ENCODE results near the gene SMARCA4. TPM values are rescaled to one million over a fixed set of nuclear protein-coding genes. Genes with fewer than 3 reads are reported as not detected.

SMARCA4 gene
- total and polyA plus RNA-seq, 7 donors, result 22.5 to 73.9 (median 39.1) TPM

- intact Hi-C loops (cut with DNase I), result no loop called here
- H3K4me3 ChIP-seq, result no peak overlapping the region
- WGBS, 2 donors, result 93 to 95% methylated on average over 10 of the region's 10 CpGs
- H3K36me3 ChIP-seq, result peaks cover 15 to 87% (median 36%) of the 10 kb centered on the region in 4 donors
- H3K9me3 ChIP-seq, result no peaks in the 10 kb centered on the region
- H3K27ac ChIP-seq, result no peak overlapping the region
- no peak for DNase-seq
- H3K4me1 ChIP-seq, result no peaks in the 10 kb centered on the region
- no peak for TF ChIP-seq POLR2A (IDR thresholded peaks at IDR 0.05)
- TF ChIP-seq POLR2AphosphoS5 (IDR thresholded peaks at IDR 0.05), result no peak
- TF ChIP-seq CTCF (IDR thresholded peaks at IDR 0.05), result no peak
- TF ChIP-seq EP300 (IDR thresholded peaks at IDR 0.05), result no peak
- H3K27me3 ChIP-seq, result no peaks in the 10 kb centered on the region
Measured at GRCh38 chr19:10920288-10920655, 40.6 kb upstream of the SMARCA4 start.

- peaks cover 15 to 86% (median 35%) of the 10 kb centered on the region in 4 donors for H3K36me3 ChIP-seq
- no peak for TF ChIP-seq CTCF (IDR thresholded peaks at IDR 0.05)
- 85 to 88% methylated on average over 16 of the region's 16 CpGs for WGBS, 2 donors
- DNase-seq, result no peak
- H3K27ac ChIP-seq, result no peak overlapping the region
- H3K4me1 ChIP-seq, result no peaks in the 10 kb centered on the region
- H3K9me3 ChIP-seq, result no peaks in the 10 kb centered on the region
- intact Hi-C loops (cut with DNase I), result no loop called here
- H3K4me3 ChIP-seq, result no peak overlapping the region
- no peaks in the 10 kb centered on the region for H3K27me3 ChIP-seq
Measured at GRCh38 chr19:10920781-10921180, 40.0 kb upstream of the SMARCA4 start.

GRCh38 chr19:10921199-10921909 is 39.5 kb upstream of the SMARCA4 start:
- no peak overlapping the region for H3K27ac ChIP-seq
- H3K27me3 ChIP-seq, result no peaks in the 10 kb centered on the region
- H3K4me3 ChIP-seq, result no peak overlapping the region
- intact Hi-C loops (cut with DNase I), result no loop called here
- peaks cover 15 to 80% (median 34%) of the 10 kb centered on the region in 4 donors for H3K36me3 ChIP-seq
- DNase-seq, result no peak
- 91 to 92% methylated on average over 43 of the region's 43 CpGs for WGBS, 2 donors
- TF ChIP-seq EP300 (IDR thresholded peaks at IDR 0.05), result no peak
- H3K9me3 ChIP-seq, result no peaks in the 10 kb centered on the region
- H3K4me1 ChIP-seq, result no peaks in the 10 kb centered on the region

GRCh38 chr19:10921910-10922637 is 38.8 kb upstream of the SMARCA4 start:
- Histone ChIP-seq H3K4me1 (peaks cover 0 to 1% (median under 1%) of the 10 kb centered on the region in 4 donors), H3K4me3 (no peak overlapping the region), H3K27me3 (no peaks in the 10 kb centered on the region), H3K27ac (no peak overlapping the region), H3K36me3 (peaks cover 15 to 73% (median 32%) of the 10 kb centered on the region in 4 donors), H3K9me3 (no peaks in the 10 kb centered on the region)
- no peak for DNase-seq
- intact Hi-C loops (cut with DNase I), result no loop called here
- TF ChIP-seq EP300 (IDR thresholded peaks at IDR 0.05) (no peak), CTCF (IDR thresholded peaks at IDR 0.05) (no peak), POLR2AphosphoS5 (IDR thresholded peaks at IDR 0.05) (no peak)
- WGBS, 2 donors, result 79 to 82% methylated on average over 33 of the region's 33 CpGs

GRCh38 chr19:10922638-10923014 is 38.2 kb upstream of the SMARCA4 start:
- peaks cover 0 to 7% (median 5%) of the 10 kb centered on the region in 4 donors for H3K4me1 ChIP-seq
- no peak overlapping the region for H3K27ac ChIP-seq
- no peaks in the 10 kb centered on the region for H3K27me3 ChIP-seq
- no peak for DNase-seq
- 90 to 91% methylated on average over 13 of the region's 13 CpGs for WGBS, 2 donors
- peaks cover 15 to 73% (median 32%) of the 10 kb centered on the region in 4 donors for H3K36me3 ChIP-seq
- H3K4me3 ChIP-seq, result no peak overlapping the region
- intact Hi-C loops (cut with DNase I), result no loop called here
- no peaks in the 10 kb centered on the region for H3K9me3 ChIP-seq
- TF ChIP-seq CTCF (IDR thresholded peaks at IDR 0.05), result no peak
- no peak for TF ChIP-seq POLR2A (IDR thresholded peaks at IDR 0.05)
- no peak for TF ChIP-seq POLR2AphosphoS5 (IDR thresholded peaks at IDR 0.05)
- TF ChIP-seq EP300 (IDR thresholded peaks at IDR 0.05), result no peak
